Fibroblast of lung (primary cell): Measurements from ENCODE around the gene KAT2B. TPM values are rescaled to one million over a fixed set of nuclear protein-coding genes. Genes with fewer than 3 reads are reported as not detected.

ENCODE experiments used
- DNase-seq, 2 donors: peaks; one replicate each; pipeline versions ENCODE4 v3.0.0 to v3.0.0-alpha.2; 2010; ENCODE audit warnings: low read depth in 2 of 2
- H2AFZ ChIP-seq: 2 replicates; pipeline ENCODE4 v1.5.1; 2012; ENCODE audit warnings: low read length, control low read depth, inconsistent platforms
- H3K27ac ChIP-seq: 2 replicates; pipeline ENCODE4 v1.5.1; 2011; ENCODE audit warnings: low read length, control low read depth; ENCODE audit not compliant: insufficient read depth
- H3K27me3 ChIP-seq: 2 replicates; pipeline ENCODE4 v1.5.1; 2011; ENCODE audit warnings: mild to moderate bottlenecking, low read length; ENCODE audit not compliant: control insufficient read depth, insufficient read depth
- H3K36me3 ChIP-seq: 2 replicates; pipeline ENCODE4 v1.5.1; 2011; ENCODE audit warnings: low read length; ENCODE audit not compliant: control insufficient read depth, insufficient read depth
- H3K4me1 ChIP-seq: 2 replicates; pipeline ENCODE4 v1.5.1; 2011; ENCODE audit warnings: low read length; ENCODE audit not compliant: control insufficient read depth, insufficient read depth; ENCODE audit errors: extremely low read depth
- H3K4me2 ChIP-seq: 2 replicates; pipeline ENCODE4 v1.5.1; 2011; ENCODE audit warnings: low read length, control low read depth; ENCODE audit not compliant: insufficient read depth; ENCODE audit errors: extremely low read depth
- H3K4me3 ChIP-seq, 4 experiments: fragments of 200-600 bp in 1 of 4; sonication (generic) in 1 of 4; replicated peaks in 1 of 4; 2 replicates each; pipeline ENCODE4 v1.5.1; 2011 to 2016; ENCODE audit warnings: low read length in 4 of 4, low read depth in 3 of 4, mild to moderate bottlenecking in 3 of 4, control low read depth in 2 of 4, inconsistent platforms in 1 of 4, mixed read lengths in 1 of 4; ENCODE audit not compliant: insufficient read depth in 1 of 4; ENCODE audit errors: control extremely low read depth in 1 of 4
- H3K79me2 ChIP-seq: 2 replicates; pipeline ENCODE4 v1.5.1; 2012; ENCODE audit warnings: mild to moderate bottlenecking, low read length, inconsistent platforms; ENCODE audit not compliant: control insufficient read depth, insufficient read depth
- H3K9ac ChIP-seq: 2 replicates; pipeline ENCODE4 v1.5.1; 2011; ENCODE audit warnings: mild to moderate bottlenecking, low read length, control low read depth; ENCODE audit not compliant: insufficient read depth
- H3K9me3 ChIP-seq: 2 replicates; pipeline ENCODE4 v1.5.1; 2012; ENCODE audit warnings: low read depth, low read length; ENCODE audit not compliant: control insufficient read depth, insufficient read depth
- H4K20me1 ChIP-seq: 2 replicates; pipeline ENCODE4 v1.5.1; 2011; ENCODE audit warnings: low read length; ENCODE audit not compliant: control insufficient read depth, insufficient read depth; ENCODE audit errors: extremely low read depth
- CTCF ChIP-seq, 2 donors: IDR thresholded peaks in 1 of 2; conservative IDR thresholded peaks in 1 of 2; 1 replicate in 1 of 2; 2 replicates in 1 of 2; pipeline ENCODE4 v1.5.1; 2011 to 2012; ENCODE audit warnings: low read length in 2 of 2, control low read depth in 1 of 2, inconsistent platforms in 1 of 2, low read depth in 1 of 2, mild to moderate bottlenecking in 1 of 2
- EZH2 ChIP-seq: IDR thresholded peaks from 2 replicates; pipeline ENCODE4 v1.5.1; 2012; ENCODE audit warnings: low read length, control low read depth, mild to moderate bottlenecking; ENCODE audit errors: missing control alignments
- polyA plus RNA-seq, 2 donors: library from polyadenylated mRNA; depleted of rRNA in 1 of 2; stranded (reverse) in 1 of 2; unstranded in 1 of 2; fragments of >200 nt; gene quantifications; 2 replicates each; pipeline ENCODE4 v1.2.1, GENCODE V29; 2011 to 2012; ENCODE audit warnings: missing spikeins in 1 of 2
- total RNA-seq: library from RNA; depleted of rRNA; stranded (reverse); fragments of >200 nt; gene quantifications from 2 replicates; pipeline ENCODE4 v1.2.1, GENCODE V29; 2014

Gene KAT2B
- total and polyA plus RNA-seq, 2 donors (not counting 1 experiment from before 2014, with no cell fraction given): 9.1 to 14.7 TPM

- H3K4me2 ChIP-seq: no peak overlapping the region
- H3K27ac ChIP-seq: no peak overlapping the region
- H2AFZ ChIP-seq: no peak overlapping the region
- no peaks in the 10 kb centered on the region for H3K4me1 ChIP-seq
- H3K36me3 ChIP-seq: no peaks in the 10 kb centered on the region
- no peaks in the 10 kb centered on the region for H4K20me1 ChIP-seq
- H3K9ac ChIP-seq: no peak overlapping the region
- no peaks in the 10 kb centered on the region for H3K9me3 ChIP-seq
- TF ChIP-seq CTCF (conservative IDR thresholded peaks at IDR 0.05 in 1 of 2, IDR thresholded peaks at IDR 0.05 in 1 of 2; ENCODE audit: low read depth in 1 of 2, low read length in 2 of 2) (no peak), EZH2 (no peak)
- no peak for DNase-seq
- H3K4me3 ChIP-seq: no peak overlapping the region
- no peaks in the 10 kb centered on the region for H3K79me2 ChIP-seq
- no peaks in the 10 kb centered on the region for H3K27me3 ChIP-seq
Observed at GRCh38 chr3:20190991-20191390, 150.7 kb downstream of the KAT2B start.

- Histone ChIP-seq H3K36me3 (no peaks in the 10 kb centered on the region), H3K79me2 (no peaks in the 10 kb centered on the region), H3K9me3 (no peaks in the 10 kb centered on the region), H2AFZ (no peak overlapping the region), H4K20me1 (no peaks in the 10 kb centered on the region), H3K4me3 (no peak overlapping the region), H3K4me1 (no peaks in the 10 kb centered on the region), H3K4me2 (no peak overlapping the region), H3K9ac (no peak overlapping the region), H3K27ac (no peak overlapping the region), H3K27me3 (no peaks in the 10 kb centered on the region)
- no peak for TF ChIP-seq EZH2
- peak in 1 of 2 donors; percentile 2 for TF ChIP-seq CTCF (conservative IDR thresholded peaks at IDR 0.05 in 1 of 2, IDR thresholded peaks at IDR 0.05 in 1 of 2; ENCODE audit: low read depth in 1 of 2, low read length in 2 of 2)
- peak in 1 of 2 donors; percentile 40 for DNase-seq
Observed at GRCh38 chr3:20194793-20195460, 154.7 kb downstream of the KAT2B start.

- H3K27me3 ChIP-seq: no peaks in the 10 kb centered on the region
- no peaks in the 10 kb centered on the region for H3K79me2 ChIP-seq
- H3K4me2 ChIP-seq: no peak overlapping the region
- no peak overlapping the region for H2AFZ ChIP-seq
- H3K4me1 ChIP-seq: no peaks in the 10 kb centered on the region
- no peak overlapping the region for H3K27ac ChIP-seq
- H3K9ac ChIP-seq: no peak overlapping the region
- no peaks in the 10 kb centered on the region for H4K20me1 ChIP-seq
- no peak overlapping the region for H3K4me3 ChIP-seq
- TF ChIP-seq CTCF (conservative IDR thresholded peaks at IDR 0.05 in 1 of 2, IDR thresholded peaks at IDR 0.05 in 1 of 2; ENCODE audit: low read depth in 1 of 2, low read length in 2 of 2) (no peak), EZH2 (no peak)
- H3K36me3 ChIP-seq: no peaks in the 10 kb centered on the region
- no peak for DNase-seq
- H3K9me3 ChIP-seq: no peaks in the 10 kb centered on the region
Observed at GRCh38 chr3:20197775-20198174, 157.5 kb downstream of the KAT2B start.
